HCT116 (cell line): ENCODE measurements around the gene SLC6A8. TPM values are rescaled to one million over a fixed set of nuclear protein-coding genes. Genes with fewer than 3 reads are reported as not detected.

ENCODE experiments used
- ATAC-seq: fragments of 200-7000 bp; cut with Tn5 transposase; 2 replicates; pipeline ENCODE4 v1.9.1; 2020; ENCODE audit warnings: mild to moderate bottlenecking, moderate library complexity
- BruUV-seq: library from RNA; stranded (reverse); fragments of 400-500 nt; replicated peaks from 2 replicates; lab custom pipeline; 2021; lab: Mats Ljungman, UMichigan
- CTCF ChIA-PET: fragments of 300-600 bp; sonication (Branson Sonifier 250); formaldehyde crosslinking; loops from one replicate; lab custom pipeline; 2021; ENCODE audit warnings: antibody characterized with exemption; lab: Charles Lee
- POLR2A ChIA-PET: fragments of 300-600, 350-600 bp; sonication (Branson Sonifier 250); formaldehyde crosslinking; loops from one replicate; lab custom pipeline; 2021; ENCODE audit warnings: antibody characterized with exemption; lab: Charles Lee
- RAD21 ChIA-PET, 2 experiments: fragments of 300-600 bp; sonication (Branson Sonifier 250); formaldehyde crosslinking; loops; one replicate each; lab custom pipeline; 2023; ENCODE audit warnings: low total read pairs in 2 of 2; ENCODE audit not compliant: uncharacterized antibody in 2 of 2, unreplicated experiment in 2 of 2, low non-redundant PET in 1 of 2; lab: Charles Lee
- DNase-seq: peaks from one replicate; pipeline ENCODE4 v3.0.0-alpha.2; 2010; ENCODE audit warnings: low read depth, low spot score
- H2AFZ ChIP-seq: fragments of 200-600 bp; shearing (Covaris generic), sonication (generic); 2 replicates; pipeline ENCODE4 v1.6.1; 2017; ENCODE audit warnings: low read depth, mixed run types, mixed read lengths, antibody characterized with exemption, low read length; ENCODE audit not compliant: poor library complexity, severe bottlenecking
- H3K27ac ChIP-seq: 2 replicates; pipeline ENCODE4 v1.5.1; 2012; ENCODE audit warnings: low read depth, low read length
- H3K27me3 ChIP-seq: fragments of 200-600 bp; sonication (generic); 2 replicates; pipeline ENCODE4 v1.6.1; 2016; ENCODE audit warnings: mixed run types, low read length, mixed read lengths; ENCODE audit not compliant: insufficient read depth
- H3K36me3 ChIP-seq, 2 experiments: fragments of 200-500 bp in 1 of 2; fragments of 200-600 bp in 1 of 2; sonication (Bioruptor generic) in 1 of 2; sonication (generic) in 1 of 2; 2 replicates each; pipeline versions ENCODE4 v1.5.1 to v1.6.1; 2014 to 2016; ENCODE audit warnings: low read length in 2 of 2, inconsistent platforms in 1 of 2, mixed read lengths in 1 of 2, mixed run types in 1 of 2; ENCODE audit not compliant: insufficient read depth in 2 of 2, control insufficient read depth in 1 of 2
- H3K4me1 ChIP-seq, 2 experiments: fragments of 200-600 bp in 1 of 2; sonication (generic) in 1 of 2; 2 replicates each; pipeline versions ENCODE4 v1.5.1 to v1.6.1; 2012 to 2017; ENCODE audit warnings: low read length in 2 of 2, inconsistent platforms in 1 of 2, mild to moderate bottlenecking in 1 of 2, mixed read lengths in 1 of 2, mixed run types in 1 of 2, moderate library complexity in 1 of 2; ENCODE audit not compliant: insufficient read depth in 2 of 2, control insufficient read depth in 1 of 2
- H3K4me2 ChIP-seq: fragments of 200-600 bp; sonication (generic); 2 replicates; pipeline ENCODE4 v1.6.1; 2017; ENCODE audit warnings: mixed run types, low read length, mixed read lengths
- H3K4me3 ChIP-seq, 2 experiments: fragments of 200-600 bp in 1 of 2; sonication (generic) in 1 of 2; replicated peaks in 1 of 2; 2 replicates each; pipeline ENCODE4 v1.5.1; 2011 to 2016; ENCODE audit warnings: low read length in 2 of 2, control low read depth in 1 of 2, low read depth in 1 of 2, mild to moderate bottlenecking in 1 of 2, mixed read lengths in 1 of 2, mixed run types in 1 of 2
- H3K79me2 ChIP-seq: fragments of 200-600 bp; sonication (generic); 2 replicates; pipeline ENCODE4 v1.6.1; 2017; ENCODE audit warnings: mild to moderate bottlenecking, mixed run types, low read length, moderate library complexity, mixed read lengths; ENCODE audit not compliant: insufficient read depth
- H3K9ac ChIP-seq: fragments of 200-600 bp; sonication (generic); 2 replicates; pipeline ENCODE4 v1.6.1; 2016; ENCODE audit warnings: low read length, mixed read lengths
- H3K9me2 ChIP-seq: fragments of 200-600 bp; sonication (generic), shearing (Covaris generic); 2 replicates; pipeline ENCODE4 v1.6.1; 2017; ENCODE audit warnings: mixed run types, mild to moderate bottlenecking, moderate library complexity; ENCODE audit not compliant: insufficient read depth
- H3K9me3 ChIP-seq, 2 experiments: fragments of 200-500 bp in 1 of 2; fragments of 200-600 bp in 1 of 2; sonication (Bioruptor generic) in 1 of 2; sonication (generic) in 1 of 2; 2 replicates each; pipeline ENCODE4 v1.6.1; 2014 to 2017; ENCODE audit warnings: low read length in 2 of 2, mixed read lengths in 2 of 2, inconsistent platforms in 1 of 2, low read depth in 1 of 2, mild to moderate bottlenecking in 1 of 2, mixed run types in 1 of 2, moderate library complexity in 1 of 2; ENCODE audit not compliant: control insufficient read depth in 1 of 2, insufficient read depth in 1 of 2
- H4K20me1 ChIP-seq: fragments of 200-600 bp; sonication (generic), shearing (Covaris generic); 2 replicates; pipeline ENCODE4 v1.6.1; 2017; ENCODE audit warnings: mixed run types, mild to moderate bottlenecking, moderate library complexity; ENCODE audit not compliant: insufficient read depth
- CEBPB ChIP-seq: IDR thresholded peaks from 2 replicates; pipeline ENCODE4 v1.6.1; 2012; ENCODE audit warnings: low read depth
- CTCF ChIP-seq, 3 experiments: fragments of 200-600 bp in 1 of 3; sonication (generic) in 1 of 3; IDR thresholded peaks in 2 of 3; conservative IDR thresholded peaks in 1 of 3; 2 replicates each; pipeline ENCODE4 v1.5.1; 2012 to 2017; ENCODE audit warnings: low read depth in 2 of 3, low read length in 2 of 3, antibody characterized with exemption in 1 of 3, borderline replicate concordance in 1 of 3, control low read depth in 1 of 3, mild to moderate bottlenecking in 1 of 3, mixed read lengths in 1 of 3, mixed run types in 1 of 3, moderate library complexity in 1 of 3; ENCODE audit not compliant: insufficient read depth in 1 of 3
- FOSL1 ChIP-seq: IDR thresholded peaks from 2 replicates; pipeline ENCODE4 v1.6.1; 2012; ENCODE audit warnings: low read depth
- MAX ChIP-seq: IDR thresholded peaks from 2 replicates; pipeline ENCODE4 v1.6.1; 2012
- TCF7L2 ChIP-seq: IDR thresholded peaks from 2 replicates; pipeline ENCODE4 v1.7.0; 2011; ENCODE audit warnings: borderline replicate concordance, inconsistent platforms; ENCODE audit not compliant: insufficient read depth, insufficient read length; ENCODE audit errors: extremely low read depth
- ZNF274 ChIP-seq: fragments of 200-500 bp; sonication (Bioruptor generic); IDR thresholded peaks from 2 replicates; pipeline ENCODE4 v1.6.1; 2014; ENCODE audit warnings: mild to moderate bottlenecking, low read depth, low read length, inconsistent platforms
- intact Hi-C: fragments of 100-400 bp; cut with micrococcal nuclease; formaldehyde crosslinking; loops from 2 replicates; pipeline ENCODE4 v1.10.0; 2022
- total RNA-seq: library from RNA; stranded (reverse); gene quantifications from one replicate; pipeline ENCODE4 v1.2.1, GENCODE V29; 2021; ENCODE audit not compliant: unreplicated experiment

The SLC6A8 gene
- total RNA-seq, 1 experiment from 2014 or later = 101 TPM

DNA sequence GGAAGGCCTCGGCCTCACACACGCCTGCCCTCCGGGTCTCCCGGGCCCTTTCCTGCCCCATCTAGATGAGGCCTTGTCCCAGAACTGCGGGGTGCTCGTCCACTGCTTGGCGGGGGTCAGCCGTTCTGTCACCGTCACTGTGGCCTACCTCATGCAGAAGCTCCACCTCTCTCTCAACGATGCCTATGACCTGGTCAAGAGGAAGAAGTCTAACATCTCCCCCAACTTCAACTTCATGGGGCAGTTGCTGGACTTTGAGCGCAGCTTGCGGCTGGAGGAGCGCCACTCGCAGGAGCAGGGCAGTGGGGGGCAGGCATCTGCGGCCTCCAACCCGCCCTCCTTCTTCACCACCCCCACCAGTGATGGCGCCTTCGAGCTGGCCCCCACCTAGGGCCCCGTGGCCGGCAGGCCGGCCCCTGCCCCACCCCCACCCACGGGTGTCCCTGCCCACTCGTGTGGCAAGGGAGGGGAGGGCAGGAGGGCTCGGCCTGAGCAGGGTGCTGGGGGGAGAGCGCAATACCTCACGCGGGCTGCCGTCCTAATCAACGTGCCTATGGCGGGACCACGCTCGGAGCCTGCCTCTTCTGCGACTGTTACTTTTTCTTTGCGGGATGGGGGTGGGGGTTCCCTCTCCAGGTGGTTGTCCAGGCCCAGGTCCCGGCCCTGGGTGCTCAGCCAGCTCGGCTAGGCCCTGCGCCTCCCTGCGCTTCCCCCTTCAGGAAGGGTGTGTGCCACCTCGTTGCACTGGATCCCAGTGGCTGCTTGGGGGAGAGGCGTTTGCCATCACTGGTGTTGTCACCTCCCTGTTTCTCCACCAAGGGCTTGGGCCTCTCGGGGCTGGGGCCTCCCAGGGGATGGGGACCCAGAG lies 37.6 kb upstream of the SLC6A8 start:
- DNase-seq = no peak
- ChIA-PET POLR2A (no interaction called here), CTCF (interaction anchor here (0.6 to 2.3 kb wide), 6 partner anchors 8 to 111 kb away, joined by 3 to 12 read pairs (median 4); no protein-coding TSS in a partner anchor), RAD21 (no interaction called here)
- H4K20me1 ChIP-seq = no peaks in the 10 kb centered on the region
- H3K9me2 ChIP-seq = no peaks in the 10 kb centered on the region
- H3K27ac ChIP-seq = no peak overlapping the region
- intact Hi-C loops = loop anchor here (1.0 kb wide), 2 partner anchors 96 to 111 kb away; no protein-coding TSS in a partner anchor
- no peak for ATAC-seq
- H3K36me3 ChIP-seq = no peaks in the 10 kb centered on the region
- TF ChIP-seq MAX (no peak), CTCF (IDR thresholded peaks at IDR 0.05 in 2 of 3, conservative IDR thresholded peaks at IDR 0.05 in 1 of 3; ENCODE audit: borderline replicate concordance in 1 of 3, insufficient read depth in 1 of 3, low read depth in 2 of 3, low read length in 2 of 3) (no peak), TCF7L2 (no peak), ZNF274 (no peak), CEBPB (no peak), FOSL1 (no peak)
- no peaks in the 10 kb centered on the region for H3K9me3 ChIP-seq
- H3K27me3 ChIP-seq = no peaks in the 10 kb centered on the region
- H3K4me2 ChIP-seq = no peak overlapping the region
- no TSS peak for BruUV-seq
- no peak overlapping the region for H3K4me3 ChIP-seq
- peaks cover 0 to 14% of the 10 kb centered on the region in 2 experiments; a peak in 2 of 4 replicates for H3K4me1 ChIP-seq
- H3K9ac ChIP-seq = no peak overlapping the region
- no peak overlapping the region for H2AFZ ChIP-seq
- no peaks in the 10 kb centered on the region for H3K79me2 ChIP-seq
